Activated CD8-positive, alpha-beta memory T cell treated with anti-CD3 and anti-CD28 coated beads, Interleukin-2, amount 50 U/mL, for 1 hour (primary cell): ENCODE data around the gene NR3C2.
"Not testable (repeated sequence)": the region's sequence is repeated elsewhere in the genome, so short reads cannot be mapped to it uniquely, and the experiment has no call there.

Source experiments
- DNase-seq: peaks from one replicate; pipeline ENCODE4 v3.0.0-alpha.2; 2020; ENCODE audit errors: extremely low read depth

The NR3C2 gene

DNA sequence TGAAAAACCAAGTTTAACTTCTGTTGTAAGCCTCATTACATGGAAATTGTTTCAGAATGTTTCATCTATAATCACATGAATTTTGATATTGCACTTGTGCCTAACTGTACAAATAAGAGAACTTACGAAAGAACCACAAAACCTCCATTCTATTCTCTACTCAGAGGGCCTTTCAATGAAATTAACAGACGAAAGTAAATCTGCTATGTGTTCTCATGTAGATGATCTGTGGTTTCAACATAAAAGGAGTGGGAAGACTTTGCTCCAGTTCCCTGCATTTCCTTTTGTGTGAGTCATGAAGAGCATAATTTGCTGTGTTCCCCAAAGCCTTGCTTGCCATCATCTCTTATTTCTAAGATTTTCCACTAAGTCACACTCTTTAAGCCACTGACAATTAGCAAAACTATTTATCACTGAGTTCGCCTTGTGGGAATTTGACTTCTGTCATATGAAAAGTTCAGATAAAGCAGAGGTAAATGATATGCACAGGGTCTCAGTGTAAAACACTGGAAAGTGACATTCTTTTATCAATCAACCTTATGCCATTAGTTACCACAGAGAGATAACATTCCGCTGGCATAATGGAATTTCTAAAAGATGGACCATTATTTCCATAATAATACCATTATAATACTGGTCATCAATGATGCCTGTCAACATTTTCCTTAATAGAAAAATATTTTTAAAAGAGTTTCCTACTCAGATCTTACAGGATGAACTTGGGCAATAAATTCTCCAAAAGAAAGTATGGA lies 329.8 kb downstream of the NR3C2 start:
- no peak for DNase-seq

DNA sequence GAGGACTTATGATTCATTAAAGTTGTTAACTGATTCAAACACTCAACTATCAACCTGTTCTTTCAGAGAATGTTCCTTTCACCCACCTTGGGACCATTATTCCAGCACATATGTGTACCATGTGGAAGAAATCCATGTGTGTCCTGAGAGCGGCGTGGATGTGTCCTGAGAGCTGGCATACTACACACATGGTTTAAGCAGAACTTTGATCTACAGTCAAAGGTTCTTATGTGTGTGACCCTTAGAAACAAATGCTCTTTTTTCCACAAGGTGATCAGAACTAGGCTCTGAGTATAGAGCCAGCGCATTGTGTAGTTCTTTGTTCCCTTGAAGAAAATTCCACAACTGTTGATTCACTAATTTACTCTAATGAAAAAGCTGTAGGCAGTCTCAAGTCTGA lies 332.0 kb downstream of the NR3C2 start:
- DNase-seq, result no peak

DNA sequence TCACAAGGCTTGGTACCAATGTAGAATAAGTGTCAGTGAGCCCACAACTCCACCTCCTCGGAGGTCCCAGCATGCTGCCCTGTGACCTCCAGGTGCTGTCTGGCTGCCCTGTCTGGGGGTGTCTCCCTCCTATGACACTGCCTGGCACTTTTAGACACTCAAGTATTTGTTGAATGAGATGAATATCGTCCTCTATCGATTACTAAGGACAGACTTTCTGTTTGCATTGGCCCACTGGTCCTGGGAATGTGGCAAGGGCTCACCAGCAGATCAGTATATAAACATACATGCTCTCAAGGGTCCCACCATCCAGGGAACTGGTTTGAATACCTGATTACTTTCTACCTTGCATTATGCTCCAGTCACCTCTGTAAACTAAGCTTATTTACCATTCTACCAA lies 333.0 kb downstream of the NR3C2 start:
- no peak for DNase-seq

DNA sequence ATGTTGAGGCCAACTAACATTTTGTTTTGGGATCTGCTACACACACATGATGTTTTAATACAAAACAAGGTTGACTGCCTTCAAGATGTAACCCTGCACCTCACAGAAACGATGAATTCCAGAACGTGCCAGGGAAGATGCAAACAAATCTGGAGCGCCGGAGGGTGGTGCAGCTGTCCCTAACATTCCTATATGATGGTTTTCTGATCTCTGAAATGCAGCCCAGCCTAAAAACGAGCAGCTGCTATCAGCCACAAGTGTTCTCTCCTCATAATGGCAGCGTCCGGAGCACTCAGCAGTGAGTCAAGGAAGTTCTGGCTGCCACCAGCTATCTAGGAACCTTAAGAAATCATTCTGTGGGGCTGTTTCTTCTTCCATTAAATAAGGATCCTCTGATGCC lies 333.4 kb downstream of the NR3C2 start:
- no peak for DNase-seq

DNA sequence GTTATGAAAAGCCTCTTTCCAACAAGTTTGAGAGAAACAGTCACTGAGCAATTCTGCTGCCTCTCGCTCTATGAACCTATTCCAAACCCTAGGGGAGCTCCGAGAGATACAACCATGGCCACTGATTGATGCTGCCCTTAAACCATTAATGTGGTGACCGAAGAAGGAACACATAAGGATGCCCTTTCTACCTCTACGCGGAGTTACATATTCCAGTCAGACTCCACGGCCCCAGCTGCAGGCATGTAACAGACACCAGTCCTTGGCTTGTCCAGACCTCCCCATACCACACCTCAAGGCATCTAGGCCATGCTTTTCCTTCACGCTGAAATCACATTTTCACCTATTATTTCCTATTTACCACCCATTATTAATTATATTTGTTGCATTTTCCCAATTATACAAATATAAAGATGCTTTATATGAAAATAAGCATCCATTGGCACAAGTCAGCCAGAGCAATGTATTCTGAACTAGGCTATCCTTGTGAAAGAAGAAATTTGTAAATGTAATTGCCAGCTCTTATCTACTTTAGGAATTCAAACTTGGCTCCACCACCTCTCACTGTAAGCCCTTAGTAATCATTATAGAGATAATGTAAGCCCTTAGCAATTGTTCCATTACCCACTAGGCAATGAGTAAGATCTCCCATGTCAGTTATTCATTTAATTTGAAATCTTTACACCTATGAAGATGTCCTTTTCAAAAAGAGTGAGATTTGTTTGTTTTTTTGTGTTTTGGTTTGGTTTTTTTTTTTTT lies 338.4 kb downstream of the NR3C2 start:
- DNase-seq, result no peak

DNA sequence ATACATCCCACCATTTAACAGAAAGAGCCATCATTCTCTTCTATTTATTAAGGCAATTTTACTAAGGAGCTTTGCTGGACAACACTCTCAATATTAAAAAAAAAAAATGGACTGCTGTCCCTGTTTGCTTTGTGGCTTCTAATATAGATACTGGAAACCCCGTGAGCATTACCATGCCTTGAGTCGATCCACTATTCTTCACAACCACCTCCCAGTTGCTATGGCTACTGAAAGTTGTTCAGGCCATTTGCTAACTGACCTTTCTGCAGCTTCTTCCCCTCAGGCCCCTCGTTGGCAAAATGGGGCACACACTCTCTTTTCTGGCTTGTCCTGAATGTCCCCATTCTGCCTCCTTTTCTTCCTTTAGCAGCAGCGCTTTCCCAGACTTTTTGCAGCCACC lies 340.4 kb downstream of the NR3C2 start:
- no peak for DNase-seq

DNA sequence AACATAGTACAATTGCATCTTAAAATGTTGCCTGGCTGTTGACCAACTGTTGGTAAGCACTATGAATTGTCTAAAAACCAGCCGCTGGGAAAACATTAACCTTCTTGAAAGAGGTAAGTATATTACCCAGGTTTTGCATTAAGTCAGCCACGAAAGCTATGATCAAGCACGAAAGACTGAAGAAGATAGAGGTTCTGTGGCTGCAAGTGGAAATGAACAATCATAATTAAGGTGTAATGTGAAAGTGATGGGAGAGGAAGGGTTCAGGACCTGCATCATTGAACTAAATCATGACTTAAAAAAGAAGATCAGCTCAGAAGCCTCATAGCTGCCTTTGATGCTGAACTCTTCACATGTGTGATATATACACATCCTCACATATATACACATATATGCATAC lies 341.0 kb downstream of the NR3C2 start:
- no peak for DNase-seq

DNA sequence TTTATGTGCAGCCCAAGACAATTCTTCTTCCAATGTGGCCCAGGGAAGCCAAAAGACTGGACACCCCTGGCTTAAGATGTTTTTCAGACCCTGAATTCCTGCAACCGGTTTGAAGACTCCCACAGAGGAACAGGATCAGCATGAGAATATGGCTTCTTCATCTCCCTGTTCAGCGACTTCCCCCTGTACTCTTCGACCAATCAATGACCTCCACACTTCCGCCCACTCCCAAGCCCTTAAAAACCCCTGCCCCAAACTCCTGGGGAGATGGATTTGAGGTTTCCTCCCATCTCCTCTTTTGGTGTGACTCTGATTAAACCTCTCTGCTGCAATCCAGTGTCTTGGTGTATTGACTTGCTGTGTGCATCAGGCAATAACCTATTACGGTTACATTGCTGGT lies 344.4 kb downstream of the NR3C2 start:
- no peak for DNase-seq

DNA sequence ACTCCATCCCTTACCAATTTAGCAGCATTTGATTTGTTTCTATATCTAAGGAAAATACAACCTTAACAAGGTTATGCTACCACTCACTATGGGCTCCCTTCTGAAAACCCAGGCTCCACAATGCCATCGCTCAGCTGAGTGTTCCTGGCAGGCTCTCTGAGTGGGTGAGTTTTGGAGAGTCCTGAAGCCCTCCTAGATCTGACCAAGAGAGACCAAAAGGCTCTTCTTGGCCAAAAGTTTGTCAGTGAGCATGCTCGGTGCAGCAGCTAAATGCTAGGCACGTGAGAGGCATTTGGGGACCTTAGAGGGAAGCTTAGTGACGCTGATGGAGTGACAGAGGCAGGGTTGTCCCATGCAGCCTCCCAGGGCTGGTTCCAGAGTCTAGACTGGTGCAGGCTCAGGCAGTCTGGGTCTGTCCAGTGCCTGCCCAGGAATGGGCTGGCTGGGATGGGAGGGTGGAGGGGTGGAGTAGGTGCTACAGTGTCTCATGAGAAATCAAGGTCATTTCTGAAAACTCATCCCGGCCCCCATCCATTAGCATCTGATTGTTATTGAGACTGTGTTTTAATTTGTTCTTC lies 346.8 kb downstream of the NR3C2 start:
- no peak for DNase-seq

DNA sequence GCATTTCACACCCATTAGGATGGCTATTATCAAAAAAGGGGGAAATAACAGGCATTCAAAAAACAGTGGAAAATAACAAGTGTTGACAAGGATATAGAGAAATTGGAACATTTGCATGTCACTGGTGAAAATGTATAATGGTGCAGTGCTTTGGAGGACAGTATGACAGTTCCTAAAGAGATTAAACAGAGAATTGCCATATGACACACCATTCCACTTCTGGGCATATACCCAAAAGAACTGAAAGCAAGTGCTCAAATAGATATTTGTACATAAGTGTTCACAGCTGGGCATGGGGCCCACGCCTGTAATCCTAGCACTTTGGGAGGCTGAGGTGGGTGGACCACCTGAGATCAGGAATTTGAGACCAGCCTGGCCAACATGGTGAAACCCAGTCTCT lies 348.1 kb downstream of the NR3C2 start:
- no peak for DNase-seq

DNA sequence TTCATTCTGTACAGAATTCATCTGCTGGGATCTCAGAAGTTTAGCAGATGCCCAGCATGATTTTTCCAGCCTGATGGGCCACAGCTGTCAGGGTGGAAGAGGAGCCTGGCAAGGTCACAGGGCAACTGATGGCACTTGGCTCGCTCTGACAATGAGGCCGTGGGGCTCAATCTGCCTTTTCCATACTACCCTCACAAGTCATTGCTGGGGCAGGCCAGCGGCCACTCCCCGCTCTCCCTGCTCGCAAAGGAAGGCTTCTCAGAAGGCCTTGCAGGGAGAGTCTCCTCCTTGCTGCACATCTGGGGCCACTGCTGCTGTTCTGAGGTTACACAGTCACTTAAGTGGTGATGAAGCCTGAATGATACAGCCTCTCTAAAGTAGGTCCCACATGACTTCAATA lies 349.1 kb downstream of the NR3C2 start:
- DNase-seq, result no peak

DNA sequence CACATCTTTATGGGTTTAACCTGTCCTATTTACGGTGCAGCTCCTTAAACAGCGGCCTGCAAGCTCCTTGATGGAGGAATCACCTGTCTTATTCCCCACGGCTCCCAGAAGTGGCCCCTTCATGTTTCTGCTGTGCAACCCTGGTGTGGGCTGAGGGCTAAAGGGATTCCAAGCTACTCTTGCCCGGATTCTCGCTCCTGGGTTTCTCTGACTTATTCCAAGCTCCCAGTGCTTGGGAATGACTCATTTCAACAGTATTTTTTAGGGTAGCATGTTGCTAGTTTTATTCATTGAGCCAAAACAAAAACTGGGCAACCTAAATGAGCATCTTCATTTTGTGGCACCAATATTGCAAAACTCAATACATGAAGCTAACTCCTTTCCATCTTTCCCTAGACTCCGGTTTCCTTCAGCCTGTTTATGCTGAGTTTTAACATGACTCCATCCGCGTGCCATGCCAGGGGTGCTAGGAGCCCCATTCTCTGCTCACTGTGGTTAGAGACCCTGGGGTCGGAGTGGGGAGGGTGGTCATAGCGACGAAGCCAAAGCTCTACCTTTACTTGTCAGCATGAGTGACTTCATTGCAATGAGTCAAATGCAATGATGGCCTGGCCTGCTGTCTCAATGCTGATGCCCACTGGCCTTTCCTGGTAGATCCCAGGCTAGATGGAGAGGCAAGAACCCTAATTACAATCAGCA lies 349.7 kb downstream of the NR3C2 start:
- DNase-seq, result no peak

DNA sequence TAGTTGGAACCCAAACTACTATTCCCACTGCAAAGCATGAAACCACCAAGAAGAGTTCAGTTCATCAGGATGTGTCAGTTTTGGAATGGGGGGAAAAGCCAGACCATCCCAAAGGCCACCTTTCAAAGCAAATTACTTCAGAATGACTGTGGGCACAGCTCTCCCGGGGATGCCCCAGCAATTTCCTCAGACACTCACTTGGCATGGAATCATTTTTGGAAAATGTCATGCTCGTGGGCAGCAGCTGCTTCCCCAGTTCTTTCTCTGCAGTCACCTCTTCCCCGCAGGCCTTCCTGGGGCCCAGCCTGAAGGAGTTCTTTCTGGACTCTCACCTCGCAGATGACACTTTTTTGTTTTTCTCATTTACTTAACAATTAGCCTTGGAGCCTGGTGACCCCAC lies 350.3 kb downstream of the NR3C2 start:
- no peak for DNase-seq

DNA sequence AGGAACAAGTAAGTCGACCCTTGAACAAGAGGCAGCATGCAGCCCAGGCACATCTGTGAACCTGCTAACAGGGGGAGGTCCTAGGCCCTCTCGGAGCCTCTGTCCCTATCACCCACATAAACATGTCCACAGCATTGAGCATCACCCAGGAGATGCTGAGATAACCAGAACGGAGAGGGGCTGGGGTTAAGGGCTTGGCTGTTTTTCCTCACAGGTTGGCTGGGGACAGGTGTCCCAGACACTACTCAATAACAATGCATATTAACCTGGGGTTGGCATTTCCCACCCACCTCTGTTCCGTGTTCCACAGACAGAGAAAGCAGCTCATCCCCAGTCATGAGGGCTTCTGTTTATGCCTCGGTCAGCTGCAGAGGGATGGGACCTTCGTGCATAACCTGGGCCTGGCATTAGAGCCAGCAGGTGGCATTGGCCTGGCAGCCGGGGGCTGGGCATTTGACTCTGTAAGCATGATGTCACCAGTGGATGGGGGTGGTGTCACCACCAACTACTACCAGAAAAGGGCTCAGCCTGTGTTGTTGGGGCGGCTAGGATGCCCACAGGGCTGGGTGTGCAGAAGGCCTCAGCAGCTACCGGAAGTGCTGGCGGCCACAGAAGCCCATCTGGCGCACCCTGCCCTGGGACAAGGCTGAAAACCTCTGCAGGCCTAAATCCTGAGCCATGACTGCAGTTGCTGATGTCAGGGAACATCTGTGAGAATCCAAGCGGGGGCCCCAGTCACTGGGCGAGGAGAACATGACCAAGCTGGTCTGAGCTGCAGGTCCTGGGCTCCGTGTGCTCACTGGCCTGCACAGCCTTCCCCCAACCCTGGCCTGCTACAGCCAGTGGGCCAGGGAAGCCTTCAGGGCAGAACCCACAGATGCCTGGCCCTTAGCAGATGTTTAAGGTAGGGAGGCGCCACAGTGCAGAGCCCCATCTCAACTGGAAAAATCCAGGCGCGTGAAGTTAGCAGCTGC lies 351.4 kb downstream of the NR3C2 start:
- no peak for DNase-seq

DNA sequence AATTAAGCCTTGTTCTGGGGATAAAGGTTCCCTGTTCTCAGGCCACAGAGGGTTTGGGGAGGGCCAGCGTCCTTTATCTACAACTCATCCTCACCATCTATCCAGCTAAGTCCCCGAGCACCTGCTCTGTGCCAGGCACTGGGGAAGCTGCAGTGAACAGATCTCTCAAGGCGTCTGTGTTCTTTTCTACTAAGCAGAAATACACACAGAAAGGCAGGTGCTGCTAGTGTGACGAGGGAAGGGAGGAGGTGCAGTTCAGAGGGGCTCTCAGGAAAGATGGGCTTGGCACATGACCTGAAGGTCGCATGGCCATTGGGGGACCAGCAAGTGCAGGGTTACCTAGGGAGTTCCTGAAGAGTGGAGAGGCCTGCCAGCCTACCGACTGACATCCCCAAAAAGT lies 352.2 kb downstream of the NR3C2 start:
- DNase-seq, result no peak

DNA sequence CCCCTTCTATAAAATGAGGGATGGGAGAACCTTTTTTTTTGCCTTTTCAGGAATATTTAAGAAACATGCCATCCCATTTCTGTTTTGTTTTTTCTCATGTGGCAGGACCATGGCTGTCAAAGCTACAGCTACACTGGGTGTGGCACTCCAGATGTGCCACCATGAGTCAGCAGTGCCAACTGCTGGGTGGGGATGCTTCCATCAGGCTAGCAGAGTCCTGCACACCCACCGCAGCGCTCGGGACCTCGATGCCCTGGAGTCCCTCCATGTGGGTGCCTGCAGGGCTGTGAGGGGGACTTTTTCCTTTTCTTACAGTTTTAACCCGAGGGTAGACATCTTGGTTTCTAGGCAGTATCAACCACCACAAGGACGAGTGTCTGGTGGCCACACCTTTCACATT lies 352.6 kb downstream of the NR3C2 start:
- no peak for DNase-seq

DNA sequence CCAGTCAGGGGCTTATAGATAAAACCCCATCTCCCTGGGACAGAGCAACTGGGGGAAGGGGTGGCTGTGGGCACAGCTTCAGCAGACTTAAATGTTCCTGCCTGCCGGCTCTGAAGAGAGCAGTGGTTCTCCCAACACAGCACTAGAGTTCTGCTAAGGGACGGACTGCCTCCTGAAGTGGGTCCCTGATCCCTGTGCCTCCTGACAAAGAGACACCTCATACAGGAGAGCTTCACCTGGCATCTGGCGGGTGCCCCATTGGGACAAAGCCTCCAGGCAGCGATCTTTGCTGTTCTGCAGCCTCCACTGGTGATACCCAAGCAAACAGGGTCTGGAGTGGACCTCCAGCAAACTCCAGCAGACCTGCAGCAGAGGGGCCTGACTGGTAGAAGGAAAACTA lies 359.1 kb downstream of the NR3C2 start:
- not testable (repeated sequence) for DNase-seq

DNA sequence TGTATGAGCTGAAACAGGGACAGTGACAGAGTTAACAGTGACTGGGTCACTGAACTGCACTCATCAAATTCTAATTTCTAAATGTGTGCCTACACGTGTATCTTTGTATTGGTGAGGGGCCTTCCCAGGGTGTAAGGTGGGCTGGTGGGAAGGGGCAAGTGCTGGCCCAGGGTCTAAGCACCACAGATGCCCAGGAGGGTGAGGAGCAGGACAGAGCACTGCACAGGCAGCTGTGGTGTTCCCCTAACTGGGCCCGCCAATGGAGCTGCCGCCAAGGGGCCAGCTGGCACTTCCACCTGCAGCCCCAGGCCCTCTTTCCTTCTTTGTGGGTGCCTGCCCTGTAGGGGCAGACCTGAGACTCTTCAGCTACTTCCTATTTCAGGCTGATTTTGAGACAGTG lies 360.5 kb downstream of the NR3C2 start:
- DNase-seq, result no peak

DNA sequence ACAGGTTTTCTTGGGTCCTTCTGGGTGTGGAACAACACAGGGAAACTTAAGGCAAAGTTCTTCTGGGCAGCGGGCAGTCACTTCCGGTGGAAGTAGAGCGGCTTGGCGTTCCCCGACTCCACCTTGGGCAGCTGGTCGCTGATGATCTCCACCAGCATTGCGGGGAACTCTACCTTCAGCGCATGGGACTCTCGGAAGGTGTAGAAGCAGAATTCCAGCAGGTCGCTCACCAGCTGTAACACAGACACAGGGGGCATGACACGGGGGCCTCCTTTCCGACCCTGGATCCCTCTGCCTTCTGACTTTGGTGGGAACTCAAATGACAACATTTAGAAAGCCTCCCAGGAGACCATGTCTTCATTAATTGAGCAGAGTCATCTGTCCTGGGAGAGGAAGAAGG lies 360.9 kb downstream of the NR3C2 start:
- no peak for DNase-seq

DNA sequence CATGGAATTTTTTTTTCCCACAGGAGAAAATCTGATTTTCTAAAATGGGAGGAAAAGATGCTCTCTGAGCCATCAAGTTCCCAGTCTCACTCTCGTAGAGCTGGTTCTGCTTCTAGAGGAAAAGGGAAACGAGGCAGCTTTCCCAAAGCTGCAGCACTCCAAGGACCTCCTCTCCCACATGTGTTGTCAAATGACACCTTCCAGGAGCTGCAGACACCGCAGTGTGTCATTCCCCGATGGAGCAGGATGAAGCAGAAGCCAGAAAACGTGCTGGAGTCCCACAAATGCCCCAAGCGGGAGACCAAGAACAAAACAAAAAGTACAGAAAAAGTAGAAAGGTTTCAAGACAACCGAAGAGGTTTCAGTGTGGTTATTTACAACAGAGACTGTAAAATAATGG lies 362.3 kb downstream of the NR3C2 start:
- DNase-seq, result no peak

DNA sequence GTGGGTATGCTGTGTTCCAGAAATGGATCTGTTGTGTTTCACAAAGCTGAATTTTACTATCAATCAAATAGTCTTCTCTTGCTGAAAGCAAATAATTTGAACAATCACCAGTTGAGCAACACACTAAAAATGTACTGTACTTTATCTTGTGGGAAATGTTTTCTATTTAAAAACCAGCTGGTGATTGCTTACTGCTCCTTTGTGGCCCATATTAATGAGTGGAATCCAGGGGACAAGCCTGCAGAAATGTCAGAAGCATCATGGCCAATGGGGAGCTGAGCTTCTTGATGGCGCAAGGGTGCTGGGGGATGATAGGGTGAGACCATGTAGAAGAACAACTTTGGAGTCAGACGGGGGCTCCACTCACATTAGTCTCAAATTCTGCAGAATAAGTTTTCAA lies 364.2 kb downstream of the NR3C2 start:
- no peak for DNase-seq
